D721Med (cell line): ENCODE data around the gene IFIT3.

Experiments
- DNase-seq: peaks from one replicate; pipeline ENCODE4 v3.0.0; 2011; ENCODE audit warnings: low spot score; ENCODE audit not compliant: insufficient read length
- FAIRE-seq: peaks from 2 replicates; lab custom pipeline; 2011; peaks lifted over from hg19 to GRCh38; lab: Jason Lieb, UNC
- CTCF ChIP-seq: IDR thresholded peaks from 2 replicates; pipeline ENCODE4 v1.5.1; 2012; ENCODE audit warnings: mild to moderate bottlenecking, control low read depth; ENCODE audit not compliant: insufficient read depth; ENCODE audit errors: missing control alignments

Gene IFIT3

GRCh38 chr10:89371987-89372386 is 44.2 kb downstream of the IFIT3 start:
- FAIRE-seq (no peak), DNase-seq (no peak)
- no peak for TF ChIP-seq CTCF

DNA sequence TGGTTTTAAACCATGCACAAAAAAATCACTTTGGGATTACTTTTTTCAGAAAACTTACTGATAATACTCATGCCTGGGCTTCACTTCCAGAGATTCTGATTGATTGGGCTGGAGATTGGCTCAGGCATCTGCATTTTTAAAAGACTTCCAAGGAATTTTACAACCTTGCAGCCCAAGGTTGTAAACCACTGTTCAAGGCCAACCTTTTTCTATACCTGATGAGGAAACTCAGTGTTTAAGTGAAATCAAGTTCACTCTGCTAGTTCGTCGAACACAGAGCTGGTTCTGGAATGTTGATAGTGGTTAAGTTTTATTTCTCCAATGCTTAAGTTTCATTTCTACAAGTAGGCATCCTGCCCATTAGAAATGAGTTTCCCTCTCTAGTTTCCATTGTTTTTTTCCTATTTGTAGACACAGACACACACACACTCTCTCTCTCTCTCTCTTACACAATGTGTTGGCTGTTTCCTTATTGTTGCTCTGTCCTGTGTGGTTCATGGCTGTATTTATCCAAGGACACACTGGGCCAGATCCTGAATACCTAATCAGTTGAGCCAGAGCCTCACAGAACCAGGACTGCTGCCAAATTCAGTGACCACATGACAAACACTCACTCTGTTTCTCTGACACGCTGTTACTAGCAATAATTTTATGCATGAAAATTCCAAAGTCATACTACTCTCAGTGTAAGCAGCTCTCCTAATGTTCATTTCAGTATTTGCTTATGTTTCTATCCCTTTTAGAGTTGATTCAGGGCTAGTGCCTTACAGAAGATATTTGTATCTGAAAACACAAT is 46.3 kb downstream of the IFIT3 start:
- TF ChIP-seq CTCF: no peak
- no peak for FAIRE-seq
- no peak for DNase-seq

GRCh38 chr10:89374713-89375141 is 46.9 kb downstream of the IFIT3 start:
- TF ChIP-seq CTCF: no peak
- FAIRE-seq (no peak), DNase-seq (no peak)

DNA sequence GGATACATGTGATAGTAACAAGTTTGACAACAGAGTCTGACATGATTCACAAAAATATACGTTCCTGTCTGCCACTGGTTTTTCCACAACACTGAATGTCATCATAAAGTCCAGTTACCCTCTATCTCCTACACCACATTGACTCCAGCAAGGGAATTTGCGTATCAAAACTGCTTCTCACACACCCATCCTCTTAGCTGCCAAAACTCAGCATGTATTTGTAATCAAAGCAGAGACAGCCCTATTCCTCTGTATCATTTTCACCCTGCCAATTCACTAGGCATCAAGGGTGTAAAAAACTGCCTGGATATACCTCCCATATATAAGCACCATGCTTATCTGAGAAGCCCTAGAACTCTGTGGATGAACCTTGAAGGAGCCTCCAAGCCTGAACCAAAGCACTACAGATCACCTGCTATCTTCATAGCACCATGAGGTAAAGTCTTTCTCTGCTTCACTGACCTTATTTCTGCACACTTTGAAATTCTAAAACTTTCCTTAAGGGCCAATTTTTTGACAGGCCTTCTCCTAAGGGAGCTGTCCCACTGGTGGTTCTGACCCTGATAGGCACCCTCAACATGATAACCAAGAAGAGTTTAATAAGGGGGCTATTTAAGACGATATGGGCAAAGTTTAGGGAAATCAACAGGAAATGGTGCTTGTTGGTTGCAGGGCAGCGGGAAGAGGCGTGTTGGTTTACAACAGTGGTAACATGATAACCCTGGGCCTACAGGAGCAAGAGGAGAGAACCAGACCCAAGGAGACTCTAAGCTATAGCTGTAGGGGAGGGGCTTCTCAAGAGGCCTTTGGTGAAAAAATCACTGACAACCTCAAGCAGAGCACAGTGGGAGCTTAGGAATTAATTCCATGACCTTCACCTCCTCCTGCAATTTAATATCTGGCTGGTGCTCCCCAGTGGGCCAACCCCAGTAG is 50.2 kb downstream of the IFIT3 start, which contains the start of gene IFIT1B:
Gene IFIT1B (plus strand): TSS at position 352 of the 933 bp plus-strand sequence. CDS start 80 bp downstream, at position 432.
- TF ChIP-seq CTCF: no peak
- FAIRE-seq: no peak
- no peak for DNase-seq

GRCh38 chr10:89379103-89379502 is 51.3 kb downstream of the IFIT3 start:
- no peak for FAIRE-seq

GRCh38 chr10:89382757-89383156 is 55.0 kb downstream of the IFIT3 start:
- TF ChIP-seq CTCF: no peak
- FAIRE-seq: no peak
- no peak for DNase-seq

More at GRCh38 chr10:89379103-89379502, 51.3 kb downstream of the IFIT3 start:
- DNase-seq: no peak
- no peak for TF ChIP-seq CTCF
